ENCODE data around the gene STX12.

DNA sequence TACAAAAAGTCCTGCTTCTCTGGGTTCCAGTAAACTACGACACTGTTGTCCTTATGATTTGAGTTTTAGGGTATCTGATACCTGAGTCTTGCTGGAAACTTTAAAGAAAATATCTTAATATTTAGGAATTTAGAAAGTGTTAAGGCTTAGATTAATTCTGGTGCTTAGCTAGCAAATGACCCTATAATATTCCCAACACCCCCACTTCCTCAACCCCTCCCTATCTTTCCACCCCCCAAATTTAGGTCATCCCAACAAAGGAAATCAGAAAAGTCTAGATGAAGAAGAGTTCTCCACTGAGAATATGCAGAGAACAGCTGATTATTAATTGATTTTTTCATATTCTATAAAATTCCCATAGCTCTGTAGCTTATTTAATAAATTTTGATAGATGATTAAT, 11.7 kb downstream of the STX12 start:
- TF ChIP-seq, protein P1, sequence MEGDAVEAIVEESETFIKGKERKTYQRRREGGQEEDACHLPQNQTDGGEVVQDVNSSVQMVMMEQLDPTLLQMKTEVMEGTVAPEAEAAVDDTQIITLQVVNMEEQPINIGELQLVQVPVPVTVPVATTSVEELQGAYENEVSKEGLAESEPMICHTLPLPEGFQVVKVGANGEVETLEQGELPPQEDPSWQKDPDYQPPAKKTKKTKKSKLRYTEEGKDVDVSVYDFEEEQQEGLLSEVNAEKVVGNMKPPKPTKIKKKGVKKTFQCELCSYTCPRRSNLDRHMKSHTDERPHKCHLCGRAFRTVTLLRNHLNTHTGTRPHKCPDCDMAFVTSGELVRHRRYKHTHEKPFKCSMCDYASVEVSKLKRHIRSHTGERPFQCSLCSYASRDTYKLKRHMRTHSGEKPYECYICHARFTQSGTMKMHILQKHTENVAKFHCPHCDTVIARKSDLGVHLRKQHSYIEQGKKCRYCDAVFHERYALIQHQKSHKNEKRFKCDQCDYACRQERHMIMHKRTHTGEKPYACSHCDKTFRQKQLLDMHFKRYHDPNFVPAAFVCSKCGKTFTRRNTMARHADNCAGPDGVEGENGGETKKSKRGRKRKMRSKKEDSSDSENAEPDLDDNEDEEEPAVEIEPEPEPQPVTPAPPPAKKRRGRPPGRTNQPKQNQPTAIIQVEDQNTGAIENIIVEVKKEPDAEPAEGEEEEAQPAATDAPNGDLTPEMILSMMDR (IDR thresholded peaks at IDR 0.05): no peak
- TF ChIP-seq POLR2A (IDR thresholded peaks at IDR 0.05; ENCODE audit: low read depth) (no peak), POLR2AphosphoS5 (IDR thresholded peaks at IDR 0.05) (no peak)

Data from esophagus muscularis mucosa (tissue), 3 donors.